GM12872 (cell line): Measurements from ENCODE around the gene MTCH2.

Experiments used
- TF ChIP-seq, protein P1 (sequence below): IDR thresholded peaks from 3 replicates; pipeline ENCODE4 v1.5.1; 2011; ENCODE audit warnings: low read depth, mild to moderate bottlenecking, low read length, moderate library complexity; ENCODE audit not compliant: insufficient read depth

MTCH2 gene

GRCh38 chr11:47577460-47578041 is 64.8 kb downstream of the MTCH2 start:
- TF ChIP-seq, protein P1, sequence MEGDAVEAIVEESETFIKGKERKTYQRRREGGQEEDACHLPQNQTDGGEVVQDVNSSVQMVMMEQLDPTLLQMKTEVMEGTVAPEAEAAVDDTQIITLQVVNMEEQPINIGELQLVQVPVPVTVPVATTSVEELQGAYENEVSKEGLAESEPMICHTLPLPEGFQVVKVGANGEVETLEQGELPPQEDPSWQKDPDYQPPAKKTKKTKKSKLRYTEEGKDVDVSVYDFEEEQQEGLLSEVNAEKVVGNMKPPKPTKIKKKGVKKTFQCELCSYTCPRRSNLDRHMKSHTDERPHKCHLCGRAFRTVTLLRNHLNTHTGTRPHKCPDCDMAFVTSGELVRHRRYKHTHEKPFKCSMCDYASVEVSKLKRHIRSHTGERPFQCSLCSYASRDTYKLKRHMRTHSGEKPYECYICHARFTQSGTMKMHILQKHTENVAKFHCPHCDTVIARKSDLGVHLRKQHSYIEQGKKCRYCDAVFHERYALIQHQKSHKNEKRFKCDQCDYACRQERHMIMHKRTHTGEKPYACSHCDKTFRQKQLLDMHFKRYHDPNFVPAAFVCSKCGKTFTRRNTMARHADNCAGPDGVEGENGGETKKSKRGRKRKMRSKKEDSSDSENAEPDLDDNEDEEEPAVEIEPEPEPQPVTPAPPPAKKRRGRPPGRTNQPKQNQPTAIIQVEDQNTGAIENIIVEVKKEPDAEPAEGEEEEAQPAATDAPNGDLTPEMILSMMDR: no peak

- TF ChIP-seq, protein P1: no peak
Measured at GRCh38 chr11:47573321-47573720, 69.0 kb downstream of the MTCH2 start.

- TF ChIP-seq, protein P1: no peak
Measured at GRCh38 chr11:47572715-47573255, 69.6 kb downstream of the MTCH2 start.

DNA sequence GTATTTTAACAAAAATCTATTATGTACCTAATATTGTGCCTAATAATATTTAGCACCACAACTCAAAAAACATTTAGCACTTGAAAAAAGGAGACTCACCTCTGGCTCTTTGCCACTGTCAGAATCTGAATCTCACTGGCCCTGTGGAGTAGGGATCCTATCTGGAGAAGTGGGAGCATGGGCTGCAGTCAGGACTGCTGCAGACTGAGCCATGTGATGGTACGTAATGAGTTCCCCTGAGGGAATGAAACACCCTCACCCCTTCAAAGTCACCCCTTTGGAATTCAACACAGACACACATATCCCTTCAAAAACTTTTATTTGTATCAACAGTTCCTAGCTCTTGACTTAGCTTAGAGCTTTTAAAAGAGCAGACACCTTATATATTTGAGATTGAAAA is 70.5 kb downstream of the MTCH2 start:
- TF ChIP-seq, protein P1: no peak

DNA sequence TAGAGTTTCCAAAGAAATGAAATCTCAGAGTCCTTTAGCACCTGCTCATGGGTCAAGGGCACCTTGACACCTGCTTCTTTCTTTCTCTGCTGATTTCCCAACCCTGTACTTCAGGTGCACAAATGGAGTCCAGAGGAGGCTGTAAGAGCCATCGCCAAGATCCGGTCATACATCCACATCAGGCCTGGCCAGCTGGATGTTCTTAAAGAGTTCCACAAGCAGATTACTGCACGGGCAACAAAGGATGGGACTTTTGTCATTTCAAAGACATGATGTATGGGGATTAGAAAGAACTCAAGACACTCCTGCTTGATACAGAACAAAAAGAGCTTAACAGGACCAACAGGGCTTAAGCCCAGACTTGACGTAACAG is 71.0 kb downstream of the MTCH2 start:
- TF ChIP-seq, protein P1: no peak

DNA sequence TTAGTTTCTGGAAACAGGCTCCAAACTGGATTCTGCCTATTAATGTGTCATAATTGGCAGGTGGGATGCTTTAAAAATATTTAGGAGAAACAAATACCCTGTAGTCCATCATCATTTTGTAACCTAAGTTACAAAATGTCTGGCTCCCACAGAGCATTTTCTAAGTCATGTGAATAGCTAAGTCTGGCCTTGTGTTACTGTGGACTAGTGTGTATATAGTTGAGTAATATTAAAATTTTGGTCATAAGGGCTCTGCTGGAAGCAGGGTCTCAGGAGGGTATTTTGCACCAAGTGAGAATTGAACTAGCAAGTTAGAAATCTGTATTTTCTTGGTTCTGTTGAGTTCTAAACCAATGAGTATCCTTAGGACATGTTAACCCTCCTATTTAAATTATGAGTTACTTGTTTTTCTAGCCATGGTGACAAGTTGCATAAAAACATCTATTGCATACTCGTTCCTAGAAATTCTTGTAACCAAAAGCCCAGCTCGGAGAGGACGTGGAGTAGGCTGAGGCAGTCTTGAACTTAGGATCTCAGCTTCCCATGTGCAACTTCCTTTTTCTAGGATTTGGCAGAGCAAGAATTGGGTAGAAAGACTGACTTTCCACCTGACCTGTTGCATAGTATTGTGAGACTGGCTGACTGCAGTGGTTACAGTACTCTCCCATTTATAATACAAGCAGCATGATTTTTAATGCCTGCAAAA is 71.6 kb downstream of the MTCH2 start:
- TF ChIP-seq, protein P1: no peak

DNA sequence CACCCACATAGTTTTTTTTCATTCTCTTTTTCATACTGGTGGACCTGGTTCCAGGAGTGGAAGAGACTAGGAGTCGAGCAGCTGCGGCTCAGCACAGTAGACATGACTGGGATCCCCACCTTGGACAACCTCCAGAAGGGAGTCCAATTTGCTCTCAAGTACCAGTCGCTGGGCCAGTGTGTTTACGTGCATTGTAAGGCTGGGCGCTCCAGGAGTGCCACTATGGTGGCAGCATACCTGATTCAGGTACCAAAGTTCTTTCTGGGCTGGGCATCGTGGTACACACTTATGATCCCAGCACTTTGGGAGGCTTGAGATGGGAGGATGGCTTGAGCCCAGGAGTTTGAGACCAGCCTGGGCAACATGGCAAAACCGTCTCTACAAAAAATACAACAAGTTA is 72.7 kb downstream of the MTCH2 start:
- TF ChIP-seq, protein P1: no peak
